Right renal pelvis (tissue), 4 donors: ENCODE measurements around the gene XKRX. TPM values are rescaled to one million over a fixed set of nuclear protein-coding genes. Genes with fewer than 3 reads are reported as not detected.

Experiments
- DNase-seq, 4 donors: peaks; one replicate each; pipeline ENCODE4 v3.0.0-alpha.2; 2013; ENCODE audit warnings: low read depth in 4 of 4, low spot score in 3 of 4, missing footprints in 1 of 4
- polyA plus RNA-seq, 4 donors: library from polyadenylated mRNA; unstranded; fragments of 120-200 nt; gene quantifications; one replicate each; pipeline ENCODE4 v1.2.1, GENCODE V29; 2013; ENCODE audit not compliant: insufficient read length in 4 of 4

Gene XKRX
- polyA plus RNA-seq, 4 donors, result 0.32 to 0.34 (median 0.33) TPM

GRCh38 chrX:100904433-100904832, 24.3 kb downstream of the XKRX start:
- DNase-seq, result no peak

GRCh38 chrX:100895365-100896075, 33.2 kb downstream of the XKRX start:
- no peak for DNase-seq

DNA sequence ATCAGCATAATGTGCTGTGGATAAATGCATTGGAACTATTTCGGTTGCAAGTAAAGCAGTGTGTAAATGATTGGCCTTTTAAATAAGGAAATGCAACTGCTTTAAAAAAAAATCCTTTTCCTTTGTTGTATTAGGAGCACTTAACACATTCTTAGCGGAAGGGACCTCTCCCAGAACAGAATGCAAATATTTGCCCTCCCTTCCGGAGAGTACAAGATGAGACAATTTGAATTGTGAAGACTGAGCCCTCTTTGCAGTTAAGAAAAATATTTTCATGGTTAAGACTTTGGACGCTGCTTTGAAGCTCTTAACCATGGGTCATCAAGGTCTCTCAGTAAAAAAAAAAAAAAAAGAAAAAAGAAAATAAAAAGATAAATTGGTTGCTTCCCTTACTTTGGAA, 45.1 kb downstream of the XKRX start:
- DNase-seq, result no peak

DNA sequence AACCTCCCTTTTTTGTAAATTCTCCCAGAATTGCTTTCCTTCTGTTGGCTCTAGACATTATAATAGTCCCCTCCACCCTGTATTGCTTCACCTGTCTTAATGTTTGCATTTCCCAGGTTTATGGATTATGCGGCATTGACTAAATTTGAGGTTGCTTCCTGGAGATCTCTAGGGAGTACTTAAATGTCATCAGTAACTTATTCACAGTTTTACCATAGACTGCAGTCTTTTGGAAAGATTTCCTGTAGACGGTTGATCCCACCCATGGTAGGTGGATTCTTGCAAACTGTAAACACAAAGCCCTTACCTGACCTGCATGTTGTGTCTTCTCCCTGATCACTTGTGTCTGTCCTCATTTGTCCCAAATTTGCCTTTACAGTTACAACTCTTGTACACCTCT, 48.3 kb downstream of the XKRX start:
- no peak for DNase-seq

DNA sequence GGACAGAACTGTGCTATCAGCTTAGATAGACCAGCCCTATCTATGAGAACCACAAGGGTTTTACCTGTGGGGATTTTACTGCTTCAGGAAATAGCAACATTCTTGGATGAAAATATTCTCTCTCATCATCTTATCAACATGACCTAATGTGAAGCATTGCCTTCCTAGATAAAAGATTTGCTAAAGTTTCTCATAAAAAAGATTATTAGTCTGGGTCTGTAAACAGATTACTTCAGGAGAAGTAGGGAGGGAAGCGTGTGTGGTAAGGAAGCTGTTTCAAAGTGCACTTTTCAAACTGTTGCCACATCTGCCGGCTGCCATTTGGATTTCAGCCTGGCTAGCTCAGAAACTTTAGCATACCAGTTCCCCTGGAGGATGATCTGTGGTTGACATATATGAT, 54.4 kb downstream of the XKRX start, which contains the start of gene NOX1:
TSS of gene NOX1 (minus strand) at position 35 of the 400 bp plus-strand sequence. CDS start 220 bp downstream, outside the sequence.
- no peak for DNase-seq

- DNase-seq, result no peak
Measured at GRCh38 chrX:100871594-100872560, 56.8 kb downstream of the XKRX start.

DNA sequence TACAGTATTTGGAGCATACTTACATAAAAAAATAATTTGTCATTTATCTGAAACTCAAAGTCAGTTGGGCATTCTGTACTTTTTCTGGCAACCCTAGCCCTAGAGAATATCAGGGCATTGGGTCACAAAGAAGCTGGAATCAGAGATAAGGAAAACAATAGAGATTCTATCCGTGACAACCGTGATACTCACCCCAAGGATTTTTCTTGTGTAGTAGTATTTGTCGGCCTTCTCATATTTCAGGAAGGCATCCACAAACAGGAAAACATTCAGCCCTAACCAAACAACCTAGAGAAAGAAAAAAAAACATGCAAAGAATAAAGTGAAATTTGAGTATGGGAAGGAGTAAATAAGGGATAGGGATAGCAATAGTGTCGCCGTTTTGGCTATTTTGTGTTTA, 58.2 kb downstream of the XKRX start:
- no peak for DNase-seq

- no peak for DNase-seq
Measured at GRCh38 chrX:100868273-100868672, 60.4 kb downstream of the XKRX start.

- DNase-seq, result no peak
Measured at GRCh38 chrX:100864657-100865391, 63.9 kb downstream of the XKRX start.

Other genes with a start within 250 kb of the XKRX start
- gene SYTL4, start 196.8 kb downstream of the XKRX start, polyA plus RNA-seq, result 10 to 100 TPM; 22.6 to 24.1 (median 23.5) TPM
- gene CSTF2, start 108.5 kb downstream of the XKRX start, polyA plus RNA-seq, result 10 to 100 TPM; 21.4 to 23.5 (median 22.8) TPM
- gene NOX1, start 54.6 kb downstream of the XKRX start, polyA plus RNA-seq, result 1 to 10 TPM in 3 of 4 donors, under 1 TPM in 1; 0.42 to 1.2 (median 1.1) TPM
- under 1 TPM; 0.18 to 0.40 (median 0.29) TPM for gene ARL13A, start 40.8 kb upstream of the XKRX start, polyA plus RNA-seq
- gene TRMT2B, start 123.2 kb upstream of the XKRX start, polyA plus RNA-seq, result 10 to 100 TPM; 11.0 to 12.4 (median 11.6) TPM
- gene TMEM35A, start 150.0 kb upstream of the XKRX start, polyA plus RNA-seq, result 10 to 100 TPM in 1 of 4 donors, 1 to 10 TPM in 3; 7.8 to 10.8 (median 9.1) TPM
- gene CENPI, start 169.3 kb upstream of the XKRX start, polyA plus RNA-seq, result 1 to 10 TPM; 7.5 to 8.4 (median 7.8) TPM